NK-92 treated with Interleukin-12 subunit alpha and Interleukin-12 subunit beta, amount 100 ng/mL, for 24 hours (cell line): Measurements from ENCODE around the gene SLC30A4.
"Not testable (repeated sequence)": the region's sequence is repeated elsewhere in the genome, so short reads cannot be mapped to it uniquely, and the experiment has no call there.

ENCODE experiments used
- DNase-seq: peaks from one replicate; lab custom pipeline; 2025; lab: John Stamatoyannopoulos, UW

The SLC30A4 gene

DNA sequence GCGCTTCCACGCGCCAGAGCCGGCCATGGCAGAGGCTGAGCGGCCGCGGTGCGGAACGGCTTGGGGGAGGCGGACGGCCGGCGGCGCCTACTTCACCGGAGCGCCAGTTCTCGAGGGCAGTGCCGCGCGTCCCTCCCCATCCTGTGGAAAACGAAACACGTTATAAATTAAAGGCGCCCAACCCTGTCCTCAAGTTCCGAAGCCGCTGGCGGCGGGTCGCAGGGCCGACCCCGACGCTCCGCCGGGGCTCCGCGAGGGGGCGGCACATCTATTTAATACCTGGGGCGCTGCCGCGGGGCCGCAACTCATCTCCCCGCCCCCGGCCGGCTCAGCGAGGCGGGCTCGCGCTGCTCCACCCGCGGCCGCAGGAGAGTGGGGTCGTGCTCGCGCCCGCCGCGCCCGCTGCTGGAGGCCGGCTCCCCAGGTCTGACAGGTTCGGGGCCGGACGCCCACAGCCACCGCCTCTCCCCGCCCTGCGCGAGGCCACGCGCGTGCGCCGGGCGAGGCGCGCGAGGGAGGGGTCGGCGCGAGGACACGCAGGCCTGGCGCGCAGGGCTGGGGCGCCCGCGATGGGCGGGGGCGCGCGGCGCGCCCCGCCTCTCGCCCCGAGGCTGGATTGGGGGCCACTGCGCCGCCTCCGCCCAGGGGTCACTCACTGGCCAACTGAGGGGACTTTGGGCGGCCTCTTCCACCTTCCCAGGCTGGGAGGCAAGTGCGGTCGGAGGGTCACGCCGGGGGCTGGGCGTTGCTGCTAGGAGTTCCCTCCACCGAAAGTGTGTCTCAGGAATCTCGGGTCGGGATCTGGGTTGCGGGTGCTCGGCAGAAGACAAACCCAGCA, at the start of gene SLC30A4:
SLC30A4 (minus strand) TSS at position 428 of the 838 bp plus-strand sequence; CDS start at position 27, 401 bp downstream.
- peak; percentile 37 for DNase-seq

GRCh38 chr15:45555934-45556608, 33.5 kb upstream of the SLC30A4 start:
- DNase-seq = no peak

DNA sequence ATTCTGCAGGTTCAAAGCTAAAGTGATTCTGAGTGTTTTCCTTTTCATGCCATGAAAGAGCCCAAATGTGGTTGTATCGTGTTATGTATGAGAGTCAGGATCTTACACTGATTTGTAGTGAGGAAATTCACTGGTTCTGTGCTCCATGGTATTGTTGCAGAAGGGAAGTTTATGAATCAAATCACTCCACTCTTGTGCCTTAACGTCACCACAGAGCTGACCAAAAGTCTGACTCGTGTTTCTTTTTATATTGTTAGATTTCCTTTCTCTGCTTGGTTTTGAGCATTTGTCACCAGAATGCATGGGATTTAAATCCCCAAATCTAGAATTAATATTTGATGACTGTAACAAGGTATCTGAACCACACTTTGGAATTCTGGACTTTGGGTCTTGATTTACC, 29.1 kb upstream of the SLC30A4 start:
- DNase-seq = no peak

- DNase-seq = no peak
Observed at GRCh38 chr15:45550436-45550835, 27.9 kb upstream of the SLC30A4 start.

GRCh38 chr15:45549541-45550220, 27.1 kb upstream of the SLC30A4 start:
- DNase-seq = no peak

- DNase-seq = no peak
Observed at GRCh38 chr15:45548753-45549520, 26.4 kb upstream of the SLC30A4 start.

DNA sequence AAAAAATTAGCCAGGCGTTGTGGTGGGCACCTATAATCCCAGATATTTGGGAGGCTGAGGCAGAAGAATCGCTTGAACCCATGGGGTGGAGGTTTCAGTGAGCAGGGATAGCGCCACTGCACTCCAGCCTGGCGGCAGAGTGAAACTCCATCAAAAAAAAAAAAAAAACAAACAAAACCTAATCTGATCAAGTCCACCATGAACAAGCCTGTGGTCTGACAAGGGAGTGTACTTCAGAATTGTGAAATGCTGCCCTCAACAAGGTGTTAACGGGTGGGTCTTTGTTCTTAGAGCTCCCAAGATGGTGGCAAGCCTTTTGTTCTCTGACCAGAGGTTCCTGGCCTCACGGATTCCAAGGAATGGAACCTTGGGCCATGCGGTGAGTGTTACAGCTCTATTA, 24.2 kb upstream of the SLC30A4 start:
- DNase-seq = no peak

- no peak for DNase-seq
Observed at GRCh38 chr15:45544266-45545023, 21.9 kb upstream of the SLC30A4 start.

DNA sequence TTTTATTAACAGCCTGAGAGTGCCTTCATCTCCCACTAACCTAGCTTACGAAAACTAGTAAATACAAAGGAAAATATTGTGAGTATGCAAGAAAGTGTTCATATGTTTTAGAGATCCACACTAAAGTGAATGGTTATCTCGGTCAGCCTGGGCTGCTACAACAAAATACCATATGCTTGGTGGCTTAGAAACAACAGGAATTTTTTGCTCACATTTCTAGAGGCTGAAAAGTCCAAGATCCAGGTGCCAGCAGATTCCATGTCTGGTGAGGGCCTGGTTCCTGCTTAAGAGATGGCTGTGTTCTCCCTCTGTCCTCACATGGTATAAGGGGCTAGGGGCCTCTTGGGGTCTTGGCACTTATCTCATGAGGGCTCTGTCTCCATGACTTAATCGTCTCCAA, 20.5 kb upstream of the SLC30A4 start:
- DNase-seq = no peak

- DNase-seq = no peak
Observed at GRCh38 chr15:45540531-45540930, 18.0 kb upstream of the SLC30A4 start.

DNA sequence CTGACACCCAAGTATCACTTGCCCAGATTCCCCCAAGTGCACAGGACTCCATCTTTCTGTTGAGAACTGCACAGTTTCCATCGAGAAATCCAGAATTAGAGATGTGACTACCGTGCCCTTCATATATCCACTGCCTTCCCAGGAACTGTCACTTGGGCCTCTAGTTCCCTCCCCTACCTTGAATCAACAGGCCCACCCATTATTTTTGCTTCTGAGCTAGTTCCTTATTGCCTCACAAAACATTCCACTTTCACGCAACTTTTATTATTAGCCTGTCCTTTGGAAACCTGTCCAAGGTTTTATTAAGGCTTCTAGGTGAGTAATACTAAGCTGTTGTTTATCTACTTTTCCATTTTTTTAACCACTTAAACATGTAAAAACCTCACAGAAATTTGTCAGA, 17.1 kb upstream of the SLC30A4 start:
- no peak for DNase-seq

DNA sequence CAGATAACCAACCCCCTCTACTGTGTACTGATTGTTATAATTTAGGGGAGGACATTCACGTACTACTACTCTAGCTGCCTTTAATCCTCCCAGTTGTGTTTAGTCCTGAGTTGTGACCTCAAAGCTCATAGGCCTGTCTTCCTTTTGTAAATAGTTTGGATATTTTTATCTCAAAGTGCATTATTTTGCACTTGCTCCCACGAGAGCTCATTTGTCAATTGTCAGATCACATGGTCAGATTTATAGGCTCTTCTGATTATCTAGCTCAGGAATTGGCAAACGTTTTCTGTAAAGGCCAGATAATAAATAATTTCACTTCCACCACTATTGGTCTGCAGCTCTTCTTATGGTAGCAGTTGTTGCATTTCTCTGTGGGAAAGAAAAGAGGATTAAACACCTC, 14.4 kb upstream of the SLC30A4 start:
- no peak for DNase-seq

DNA sequence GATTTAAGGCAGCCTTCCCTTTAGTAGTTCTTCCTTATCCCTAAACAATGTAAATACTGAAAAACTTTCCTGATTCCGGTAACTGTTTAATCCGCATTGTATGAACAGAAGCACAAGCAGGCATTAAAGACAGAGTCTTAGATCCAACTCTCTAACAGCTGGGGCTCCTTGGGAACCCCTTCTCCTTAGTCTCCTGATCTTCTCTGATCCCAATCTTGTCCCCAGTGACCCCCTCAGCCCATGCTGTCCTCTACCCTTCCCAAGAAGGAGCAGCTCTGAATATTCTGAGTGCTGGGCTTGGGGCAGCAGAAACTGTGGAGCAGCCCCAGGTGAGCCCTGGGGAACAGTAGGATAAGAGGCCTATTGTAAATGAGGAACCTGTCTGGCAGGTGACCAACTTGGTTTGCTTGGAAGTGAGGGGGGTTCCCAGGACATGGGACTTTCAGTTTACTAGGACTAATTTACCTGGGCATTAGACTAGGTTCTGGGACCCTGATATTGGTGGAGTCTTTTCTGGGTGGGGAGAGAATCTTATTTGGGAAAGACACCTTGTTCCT, 13.0 kb upstream of the SLC30A4 start:
- DNase-seq = no peak

DNA sequence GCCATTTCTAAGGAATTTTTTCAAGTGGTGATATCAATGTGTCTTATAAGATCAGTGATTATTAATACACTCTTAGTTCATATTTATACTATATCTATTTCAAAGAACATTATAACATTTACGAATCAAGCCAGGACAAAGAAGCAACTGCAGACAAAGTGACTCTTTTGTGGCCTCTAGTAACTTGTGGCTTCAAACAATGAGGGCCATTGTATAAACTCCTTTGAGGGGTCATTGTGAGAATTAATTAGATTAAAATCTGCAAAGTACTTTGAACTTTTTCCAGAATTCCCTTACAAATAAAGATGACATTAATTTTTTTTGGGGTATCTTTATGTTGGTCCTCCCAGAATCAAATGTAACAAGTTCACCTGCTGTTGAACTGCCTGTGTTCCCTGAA, 12.3 kb upstream of the SLC30A4 start:
- DNase-seq = no peak

GRCh38 chr15:45532892-45533291, 10.3 kb upstream of the SLC30A4 start:
- not testable (repeated sequence) for DNase-seq

GRCh38 chr15:45529613-45530012, 7.1 kb upstream of the SLC30A4 start:
- no peak for DNase-seq

DNA sequence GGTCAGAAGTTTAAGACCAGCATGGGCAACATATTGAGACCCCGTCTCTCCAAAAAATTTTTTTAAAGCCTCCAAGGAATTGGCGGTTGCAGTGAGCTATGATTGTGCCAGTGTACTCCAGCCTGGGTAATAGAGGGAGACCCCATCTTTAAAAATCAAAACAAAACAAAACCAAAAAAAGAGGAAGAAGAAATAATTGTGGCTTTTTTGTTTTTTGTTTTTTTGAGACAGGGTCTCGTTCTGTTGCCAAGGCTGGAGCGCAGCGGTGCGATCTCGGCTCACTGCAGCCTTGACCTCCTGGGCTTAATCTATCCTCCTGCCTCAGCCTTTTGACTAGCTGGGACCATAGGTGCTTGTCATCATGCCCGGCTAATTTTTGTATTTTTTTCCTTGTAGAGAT, 4.5 kb upstream of the SLC30A4 start:
- DNase-seq = no peak

DNA sequence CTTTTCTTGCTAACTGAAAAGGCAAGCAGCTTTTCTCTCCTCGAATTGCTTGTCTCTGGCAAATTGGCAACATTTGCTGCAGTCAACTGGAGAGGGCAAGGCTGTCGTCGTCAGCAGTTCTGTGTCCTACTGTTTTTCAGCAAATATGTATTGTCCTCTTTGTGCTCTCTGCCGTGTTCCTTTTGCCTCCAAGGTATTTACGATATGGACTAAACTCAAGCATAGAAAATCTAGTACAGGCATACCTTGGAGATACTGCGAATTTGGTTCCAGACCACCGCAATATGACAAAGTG, 558 bp upstream of the SLC30A4 start:
- DNase-seq = no peak

DNA sequence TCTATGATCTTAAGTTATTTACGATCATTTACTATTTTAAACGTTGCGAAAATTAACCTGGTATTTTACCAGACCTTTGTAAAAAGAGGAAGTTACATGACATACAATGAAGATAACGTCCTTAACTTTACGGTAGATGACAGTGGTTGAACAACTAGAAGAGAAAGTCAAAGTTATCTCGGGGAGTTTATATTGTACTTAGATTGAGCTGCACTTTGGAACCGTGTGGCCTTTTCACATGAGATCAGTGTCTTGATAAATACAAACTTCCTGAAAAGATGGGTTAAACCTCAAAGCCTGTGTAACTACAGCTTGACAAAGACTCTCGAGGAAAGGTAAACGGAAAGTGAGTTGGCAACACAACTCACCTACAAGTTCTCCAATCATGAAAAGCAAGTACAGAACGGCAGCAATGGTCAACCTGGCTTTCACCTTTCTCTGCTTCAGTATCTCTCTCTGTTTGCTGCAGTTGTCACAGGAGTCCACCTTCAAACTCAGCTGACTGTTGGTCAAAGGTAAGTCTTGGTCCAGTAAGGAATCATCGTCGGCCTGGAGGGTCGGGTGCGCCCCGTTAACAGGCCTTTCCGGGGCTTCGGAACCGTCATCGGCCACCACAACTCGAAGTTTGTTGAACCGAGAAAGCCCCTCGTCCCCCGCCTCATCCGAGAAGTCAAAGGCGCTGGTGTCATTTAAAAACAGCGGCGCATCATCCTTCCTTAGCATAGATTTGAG, 793 bp downstream of the SLC30A4 start:
- DNase-seq = no peak

GRCh38 chr15:45510758-45511280, 11.7 kb downstream of the SLC30A4 start:
- no peak for DNase-seq
